Stimulated activated CD8-positive, alpha-beta memory T cell treated with anti-CD3 and anti-CD28 coated beads, Interleukin-7, amount 100 ng/mL, for 24 hours (primary cell): ENCODE results near the gene PDE4D.
"Not testable (repeated sequence)": the region's sequence is repeated elsewhere in the genome, so short reads cannot be mapped to it uniquely, and the experiment has no call there.

Experiments used
- DNase-seq: peaks from one replicate; pipeline ENCODE4 v3.0.0-alpha.2; 2020; ENCODE audit warnings: low read depth

PDE4D gene

GRCh38 chr5:59066367-59067163, 827.0 kb downstream of the PDE4D start:
- DNase-seq: no peak

GRCh38 chr5:59065554-59065953, 828.0 kb downstream of the PDE4D start:
- DNase-seq: no peak

- no peak for DNase-seq
Measured at GRCh38 chr5:59064293-59064692, 829.2 kb downstream of the PDE4D start.

GRCh38 chr5:59062986-59063683, 830.4 kb downstream of the PDE4D start:
- DNase-seq: no peak

- no peak for DNase-seq
Measured at GRCh38 chr5:59061377-59061776, 832.1 kb downstream of the PDE4D start.

GRCh38 chr5:59058969-59059687, 834.4 kb downstream of the PDE4D start:
- DNase-seq: no peak

- DNase-seq: no peak
Measured at GRCh38 chr5:59058237-59058636, 835.3 kb downstream of the PDE4D start.

GRCh38 chr5:59056599-59056998, 836.9 kb downstream of the PDE4D start:
- DNase-seq: not testable (repeated sequence)

- DNase-seq: no peak
Measured at GRCh38 chr5:59055745-59056448, 837.6 kb downstream of the PDE4D start.

- no peak for DNase-seq
Measured at GRCh38 chr5:59054963-59055528, 838.5 kb downstream of the PDE4D start.

GRCh38 chr5:59051951-59052350, 841.6 kb downstream of the PDE4D start:
- DNase-seq: no peak

- no peak for DNase-seq
Measured at GRCh38 chr5:59049095-59049494, 844.4 kb downstream of the PDE4D start.

GRCh38 chr5:59042201-59043055, 851.1 kb downstream of the PDE4D start:
- no peak for DNase-seq

- DNase-seq: no peak
Measured at GRCh38 chr5:59041355-59041754, 852.2 kb downstream of the PDE4D start.

- DNase-seq: no peak
Measured at GRCh38 chr5:59040804-59041201, 852.7 kb downstream of the PDE4D start.

GRCh38 chr5:59040024-59040803, 853.3 kb downstream of the PDE4D start:
- no peak for DNase-seq

- DNase-seq: peak; percentile 64
Measured at GRCh38 chr5:59039296-59040023, 854.1 kb downstream of the PDE4D start.

- no peak for DNase-seq
Measured at GRCh38 chr5:59038798-59039295, 854.7 kb downstream of the PDE4D start.
